Heart right ventricle (tissue), 16 donors: ENCODE data around the gene RELT. TPM values are rescaled to one million over a fixed set of nuclear protein-coding genes. Genes with fewer than 3 reads are reported as not detected.
A peak's percentile ranks its signal among the peaks of the same experiment; 100 is the strongest.

ENCODE experiments used
- ATAC-seq, 8 donors: fragments of 200-7000 bp; cut with Tn5 transposase; one replicate each; pipeline ENCODE4 v1.9.1; 2020; ENCODE audit warnings: mild to moderate bottlenecking in 8 of 8, moderate library complexity in 8 of 8, moderate number of reproducible peaks in 1 of 8
- DNase-seq, 2 donors: peaks; one replicate each; pipeline ENCODE4 v3.0.0-alpha.2; 2020
- H3K27ac ChIP-seq, 10 donors: fragments of 200-600 bp; sonication (generic) in 2 of 10; one replicate each; pipeline versions ENCODE4 v1.5.0 to v1.8.0; 2020 to 2022; ENCODE audit warnings: mild to moderate bottlenecking in 3 of 10
- H3K27me3 ChIP-seq, 7 donors: fragments of 200-600 bp; one replicate each; pipeline ENCODE4 v1.8.0; 2021 to 2022; ENCODE audit warnings: mild to moderate bottlenecking in 2 of 7
- H3K36me3 ChIP-seq, 9 donors: fragments of 200-600 bp; sonication (generic) in 1 of 9; one replicate each; pipeline versions ENCODE4 v1.5.0 to v1.8.0; 2020 to 2022; ENCODE audit warnings: mild to moderate bottlenecking in 2 of 9
- H3K4me1 ChIP-seq, 9 donors: fragments of 200-600 bp; sonication (generic) in 1 of 9; one replicate each; pipeline versions ENCODE4 v1.5.0 to v1.8.0; 2020 to 2022; ENCODE audit warnings: mild to moderate bottlenecking in 4 of 9
- H3K4me3 ChIP-seq, 10 donors: fragments of 200-600 bp; sonication (generic) in 2 of 10; one replicate each; pipeline versions ENCODE4 v1.5.0 to v1.8.0; 2020 to 2022; ENCODE audit warnings: mild to moderate bottlenecking in 7 of 10, moderate library complexity in 2 of 10
- H3K9me3 ChIP-seq, 11 donors: fragments of 200-600 bp in 10 of 11; sonication (generic) in 2 of 11; one replicate each; pipeline versions ENCODE4 v1.5.0 to v1.8.0; 2013 to 2022; ENCODE audit warnings: mild to moderate bottlenecking in 2 of 11, control low read depth in 1 of 11, moderate library complexity in 1 of 11
- CTCF ChIP-seq, 9 donors: fragments of 200-600 bp; sonication (generic) in 2 of 9; IDR thresholded peaks; one replicate each; pipeline versions ENCODE4 v1.5.0 to v1.8.0; 2021 to 2022; ENCODE audit warnings: antibody characterized with exemption in 9 of 9, mild to moderate bottlenecking in 5 of 9, moderate library complexity in 1 of 9
- WGBS, 2 donors: extraction: QIAGEN DNeasy Blood & Tissue Kit; methylation state at CpG; one replicate each; pipeline ENCODE4 v1.1.7; 2013; ENCODE audit warnings: inconsistent platforms in 1 of 2; 5-methylcytosine and 5-hydroxymethylcytosine counted together
- intact Hi-C, 10 donors: fragments of 100-400 bp; cut with DNase I; formaldehyde crosslinking; loops; one replicate each; pipeline versions ENCODE4 v1.11.1 to v1.14.2; 2022
- polyA plus RNA-seq, 2 donors: library from polyadenylated mRNA; stranded (reverse); fragments of 200-250 nt; gene quantifications; one replicate each; pipeline ENCODE4 v1.2.3, GENCODE V29; 2013
- total RNA-seq, 10 donors: library from RNA; stranded (reverse); fragmentation: NEBNext Ultra II Directional in 3 of 10; extraction: Animal tissue kit (Norgen Biotek cat#: 25700) in 3 of 10; gene quantifications; one replicate each; pipeline versions ENCODE4 v1.2.1 to v1.2.4, GENCODE V29; 2021 to 2023
- donor health status: Arrhythmogenic right ventricular cardiomyopathy.
- donor health status: ischemic (EF 13 %, LVEDD 7.1; RV severe dilation, severe dysfunction).
- donor health status: healthy with polysubstance abuse.
- donor health status: DM: no; HTN: yes; CAD: no.
- donor health status: DM: no; HTN: no; CAD: no.
- donor health status: ischemic (EF 25% LVEDD 6.9; RV normal size, moderate dysfunction).
- donor health status: ischemic (EF 25% LVEDD 5.7; RV mildly dilated, moderate dysfunction).
- donor health status: healthy.
- donor health status: DM: yes; HTN: yes; CAD: no.
- donor health status: Ischemic cardiomyopathy.
- donor health status: ischemic (EF 35%, LVEDD 5.7; RV mildly dilated, moderate dysfunction).
- donor health status: nonischemic (EF 11% LVEDD 7.7; RV severe dilation, severe dysfunction).
- donor health status: DM: yes; HTN: yes; CAD: no.
- donor health status: PGD.
- donor health status: ischemic (EF 29% LVEDD 5.4; RV normal size, mild dysfunction).
- donor health status: nonischemic (EF 23%, LVEDD 6.1; RV moderate dilation, normal function).

Gene RELT
- total and polyA plus RNA-seq, 12 donors, result 1.0 to 9.2 (median 2.7) TPM

- intact Hi-C loops, result no loop called here
- TF ChIP-seq CTCF (IDR thresholded peaks at IDR 0.05), result no peak
Measured at GRCh38 chr11:73423506-73423905, 47.3 kb downstream of the RELT start.

GRCh38 chr11:73425108-73425507 lies 48.9 kb downstream of the RELT start:
- Histone ChIP-seq H3K4me1 (peaks cover 0 to 44% (median 34%) of the 10 kb centered on the region in 9 donors), H3K4me3 (no peak overlapping the region), H3K27me3 (no peaks in the 10 kb centered on the region), H3K27ac (peak overlapping the region in 5 of 10 donors; percentile 17 to 66 (median 32)), H3K36me3 (peaks cover 0 to 8% (median 0%) of the 10 kb centered on the region in 9 donors), H3K9me3 (no peaks in the 10 kb centered on the region)
- ATAC-seq, result peak in 7 of 8 donors; percentile 23 to 60 (median 52)
- no peak for DNase-seq
- intact Hi-C loops, result no loop called here
- 60 to 65% methylated on average over 1 of the region's 1 CpG for WGBS, 2 donors
- TF ChIP-seq CTCF (IDR thresholded peaks at IDR 0.05), result no peak

More at GRCh38 chr11:73423506-73423905, 47.3 kb downstream of the RELT start:
- H3K36me3 ChIP-seq, result peaks cover 0 to 20% (median 7%) of the 10 kb centered on the region in 9 donors
- WGBS, 2 donors, result 96 to 98% methylated on average over 3 of the region's 3 CpGs
- DNase-seq, result no peak
- no peaks in the 10 kb centered on the region for H3K9me3 ChIP-seq
- no peaks in the 10 kb centered on the region for H3K27me3 ChIP-seq
- peaks cover 0 to 44% (median 34%) of the 10 kb centered on the region in 9 donors for H3K4me1 ChIP-seq
- no peak overlapping the region for H3K27ac ChIP-seq
- no peak for ATAC-seq
- no peak overlapping the region for H3K4me3 ChIP-seq

DNA sequence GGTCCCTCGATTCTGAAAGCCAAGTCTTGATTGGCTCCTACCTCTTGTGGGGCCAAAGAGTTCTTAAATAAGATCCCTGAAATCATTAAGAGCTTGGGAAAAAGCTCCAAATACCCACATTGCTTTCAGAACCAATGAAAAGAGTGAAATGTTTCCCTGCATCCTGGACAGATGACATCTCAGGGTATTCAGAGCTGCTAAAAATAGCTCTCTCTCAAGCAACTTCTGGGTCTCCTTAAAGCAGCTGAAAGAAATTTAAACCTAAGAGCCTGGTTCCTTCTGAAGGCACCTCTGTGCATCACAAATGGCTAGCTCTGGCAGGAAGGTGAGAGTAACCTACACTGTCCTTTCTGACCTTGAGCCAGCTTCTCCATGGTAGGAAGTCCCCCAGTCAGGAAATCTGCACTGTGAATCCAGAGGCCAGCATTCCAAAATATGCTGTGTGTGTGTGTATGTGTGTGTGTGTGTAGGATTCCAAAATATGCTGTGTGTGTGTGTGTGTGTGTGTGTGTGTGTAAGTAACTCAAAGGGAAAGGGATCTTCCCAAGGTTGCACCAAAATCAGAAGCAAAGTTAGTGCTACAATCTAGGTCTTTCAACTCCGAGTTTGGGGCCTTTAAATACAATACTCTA lies 50.1 kb downstream of the RELT start:
- Histone ChIP-seq H3K4me3 (no peak overlapping the region), H3K36me3 (peaks cover 0 to 8% (median 0%) of the 10 kb centered on the region in 9 donors), H3K4me1 (peaks cover 0 to 40% (median 31%) of the 10 kb centered on the region in 9 donors), H3K27me3 (no peaks in the 10 kb centered on the region), H3K27ac (peak overlapping the region in 3 of 10 donors; percentile 27 to 34 (median 32)), H3K9me3 (no peaks in the 10 kb centered on the region)
- 71 to 76% methylated on average over 2 of the region's 2 CpGs for WGBS, 2 donors
- ATAC-seq (peak in 4 of 8 donors; percentile 19 to 43 (median 34)), DNase-seq (no peak)
- no peak for TF ChIP-seq CTCF (IDR thresholded peaks at IDR 0.05)
- intact Hi-C loops, result no loop called here

- intact Hi-C loops, result no loop called here
- no peak for TF ChIP-seq CTCF (IDR thresholded peaks at IDR 0.05)
- peaks cover 0 to 34% (median 22%) of the 10 kb centered on the region in 9 donors for H3K4me1 ChIP-seq
- ATAC-seq, result no peak
- DNase-seq, result no peak
- no peak overlapping the region for H3K27ac ChIP-seq
- H3K36me3 ChIP-seq, result peaks cover 0 to 8% (median 0%) of the 10 kb centered on the region in 9 donors
- H3K9me3 ChIP-seq, result no peaks in the 10 kb centered on the region
- H3K27me3 ChIP-seq, result no peaks in the 10 kb centered on the region
- H3K4me3 ChIP-seq, result no peak overlapping the region
Measured at GRCh38 chr11:73428227-73428626, 52.0 kb downstream of the RELT start.
